Islet of Langerhans (tissue), 1 donor: Measurements from ENCODE around the gene IGHMBP2.

Experiments
- FAIRE-seq: peaks from one replicate; lab custom pipeline; 2011; peaks lifted over from hg19 to GRCh38; lab: Jason Lieb, UNC

The IGHMBP2 gene

DNA sequence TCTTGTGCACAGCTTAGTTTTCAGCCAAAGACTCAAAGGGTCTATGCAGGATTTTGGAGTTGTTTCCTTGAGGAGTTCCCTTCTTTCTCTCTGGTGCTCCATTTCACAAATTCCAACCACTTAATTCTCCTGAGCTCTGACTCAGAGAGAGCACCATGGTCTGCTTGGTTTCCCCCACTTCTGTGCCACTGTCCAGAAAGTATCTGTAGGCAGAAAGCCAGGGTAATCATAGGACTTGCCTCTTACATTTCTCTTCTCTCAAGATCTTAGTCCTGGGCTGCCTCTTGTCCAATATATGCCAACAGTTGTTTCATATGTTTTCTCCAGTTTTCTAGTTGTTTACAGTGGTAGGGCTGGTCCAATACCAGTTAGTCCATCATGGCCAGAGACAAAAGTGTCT, 83.5 kb downstream of the IGHMBP2 start:
- no peak for FAIRE-seq

DNA sequence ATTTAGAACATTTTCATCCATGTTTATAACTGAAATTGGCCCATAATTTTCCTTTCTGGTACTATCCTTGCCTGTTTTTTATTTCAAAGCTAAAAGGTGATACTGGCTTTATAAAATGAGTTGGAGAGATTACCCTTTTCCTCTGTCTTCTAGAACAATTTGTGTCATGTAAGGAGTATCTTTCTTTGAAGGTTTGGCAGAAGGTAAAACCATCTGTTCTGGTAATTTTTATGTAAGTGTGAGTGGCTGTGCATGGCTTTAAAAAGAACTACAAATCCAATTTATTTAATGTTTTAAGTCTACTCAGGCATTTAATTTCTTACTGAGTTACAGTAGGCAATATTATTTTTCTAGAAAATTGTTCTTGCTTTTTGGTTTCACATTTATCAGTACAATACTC, 84.8 kb downstream of the IGHMBP2 start:
- no peak for FAIRE-seq
